ENCODE measurements around the gene CPA2.

The CPA2 gene

GRCh38 chr7:130302649-130303048, 36.0 kb downstream of the CPA2 start:
- H3K4me3 ChIP-seq (replicated peaks; ENCODE audit: low read depth, low read length): no peak overlapping the region
- DNase-seq (ENCODE audit: low read depth): no peak
- no peak for TF ChIP-seq CTCF (IDR thresholded peaks at IDR 0.05; ENCODE audit: low read length, missing control alignments)

- no peak overlapping the region for H3K4me3 ChIP-seq (replicated peaks; ENCODE audit: low read depth, low read length)
- TF ChIP-seq CTCF (IDR thresholded peaks at IDR 0.05; ENCODE audit: low read length, missing control alignments): no peak
- DNase-seq (ENCODE audit: low read depth): no peak
Measured at GRCh38 chr7:130303127-130303526, 36.5 kb downstream of the CPA2 start.

- no peak overlapping the region for H3K4me3 ChIP-seq (replicated peaks; ENCODE audit: low read depth, low read length)
- no peak for TF ChIP-seq CTCF (IDR thresholded peaks at IDR 0.05; ENCODE audit: low read length, missing control alignments)
- DNase-seq (ENCODE audit: low read depth): no peak
Measured at GRCh38 chr7:130303551-130303950, 36.9 kb downstream of the CPA2 start.

GRCh38 chr7:130303982-130304381, 37.3 kb downstream of the CPA2 start:
- TF ChIP-seq CTCF (IDR thresholded peaks at IDR 0.05; ENCODE audit: low read length, missing control alignments): no peak
- DNase-seq (ENCODE audit: low read depth): no peak
- H3K4me3 ChIP-seq (replicated peaks; ENCODE audit: low read depth, low read length): no peak overlapping the region

GRCh38 chr7:130304878-130305277, 38.2 kb downstream of the CPA2 start:
- TF ChIP-seq CTCF (IDR thresholded peaks at IDR 0.05; ENCODE audit: low read length, missing control alignments): no peak
- no peak overlapping the region for H3K4me3 ChIP-seq (replicated peaks; ENCODE audit: low read depth, low read length)
- DNase-seq (ENCODE audit: low read depth): no peak

- H3K4me3 ChIP-seq (replicated peaks; ENCODE audit: low read depth, low read length): no peak overlapping the region
- no peak for TF ChIP-seq CTCF (IDR thresholded peaks at IDR 0.05; ENCODE audit: low read length, missing control alignments)
- DNase-seq (ENCODE audit: low read depth): no peak
Measured at GRCh38 chr7:130305433-130306042, 38.9 kb downstream of the CPA2 start.

GRCh38 chr7:130309986-130310385, 43.3 kb downstream of the CPA2 start:
- no peak overlapping the region for H3K4me3 ChIP-seq (replicated peaks; ENCODE audit: low read depth, low read length)
- DNase-seq (ENCODE audit: low read depth): no peak
- TF ChIP-seq CTCF (IDR thresholded peaks at IDR 0.05; ENCODE audit: low read length, missing control alignments): no peak

Measured in fibroblast of pulmonary artery (primary cell).